ENCODE results near the gene FSTL4. TPM values are rescaled to one million over a fixed set of nuclear protein-coding genes. Genes with fewer than 3 reads are reported as not detected.
"Not testable (repeated sequence)": the region's sequence is repeated elsewhere in the genome, so short reads cannot be mapped to it uniquely, and the experiment has no call there.

The FSTL4 gene
- total RNA-seq, 1 donor from 2014 or later = under 0.01 TPM

GRCh38 chr5:133546500-133546899, 65.8 kb downstream of the FSTL4 start:
- DNase-seq = no peak

GRCh38 chr5:133544346-133544745, 68.0 kb downstream of the FSTL4 start:
- DNase-seq = no peak

GRCh38 chr5:133539818-133540217, 72.5 kb downstream of the FSTL4 start:
- DNase-seq = no peak

GRCh38 chr5:133538718-133539117, 73.6 kb downstream of the FSTL4 start:
- no peak for DNase-seq

- DNase-seq = not testable (repeated sequence)
Measured at GRCh38 chr5:133535241-133535929, 77.0 kb downstream of the FSTL4 start.

- no peak for DNase-seq
Measured at GRCh38 chr5:133534566-133534965, 77.8 kb downstream of the FSTL4 start.

GRCh38 chr5:133533541-133533940, 78.8 kb downstream of the FSTL4 start:
- no peak for DNase-seq

GRCh38 chr5:133531594-133531993, 80.7 kb downstream of the FSTL4 start:
- DNase-seq = no peak

GRCh38 chr5:133531178-133531577, 81.2 kb downstream of the FSTL4 start:
- DNase-seq = no peak

- no peak for DNase-seq
Measured at GRCh38 chr5:133530270-133530669, 82.1 kb downstream of the FSTL4 start.

GRCh38 chr5:133528841-133529240, 83.5 kb downstream of the FSTL4 start:
- DNase-seq = no peak

GRCh38 chr5:133527311-133527710, 85.0 kb downstream of the FSTL4 start:
- no peak for DNase-seq

- no peak for DNase-seq
Measured at GRCh38 chr5:133526368-133526767, 86.0 kb downstream of the FSTL4 start.

- DNase-seq = no peak
Measured at GRCh38 chr5:133525126-133525525, 87.2 kb downstream of the FSTL4 start.

GRCh38 chr5:133524666-133525065, 87.7 kb downstream of the FSTL4 start:
- no peak for DNase-seq

- no peak for DNase-seq
Measured at GRCh38 chr5:133523961-133524586, 88.3 kb downstream of the FSTL4 start.

GRCh38 chr5:133523013-133523658, 89.2 kb downstream of the FSTL4 start:
- DNase-seq = no peak

- DNase-seq = no peak
Measured at GRCh38 chr5:133521801-133522200, 90.5 kb downstream of the FSTL4 start.

- no peak for DNase-seq
Measured at GRCh38 chr5:133520991-133521706, 91.2 kb downstream of the FSTL4 start.

- DNase-seq = no peak
Measured at GRCh38 chr5:133520062-133520461, 92.3 kb downstream of the FSTL4 start.

- DNase-seq = no peak
Measured at GRCh38 chr5:133519191-133519590, 93.2 kb downstream of the FSTL4 start.

- DNase-seq = no peak
Measured at GRCh38 chr5:133514456-133514855, 97.9 kb downstream of the FSTL4 start.

- DNase-seq = no peak
Measured at GRCh38 chr5:133512896-133513295, 99.4 kb downstream of the FSTL4 start.

Measured in dermis blood vessel endothelial cell (primary cell).